Fibroblast of lung (primary cell): Measurements from ENCODE around the gene SLC2A4RG.

Experiments used
- CTCF ChIP-seq, 2 donors: IDR thresholded peaks in 1 of 2; conservative IDR thresholded peaks in 1 of 2; 1 replicate in 1 of 2; 2 replicates in 1 of 2; pipeline ENCODE4 v1.5.1; 2011 to 2012; ENCODE audit warnings: low read length in 2 of 2, control low read depth in 1 of 2, inconsistent platforms in 1 of 2, low read depth in 1 of 2, mild to moderate bottlenecking in 1 of 2
- EZH2 ChIP-seq: IDR thresholded peaks from 2 replicates; pipeline ENCODE4 v1.5.1; 2012; ENCODE audit warnings: low read length, control low read depth, mild to moderate bottlenecking; ENCODE audit errors: missing control alignments

DNA sequence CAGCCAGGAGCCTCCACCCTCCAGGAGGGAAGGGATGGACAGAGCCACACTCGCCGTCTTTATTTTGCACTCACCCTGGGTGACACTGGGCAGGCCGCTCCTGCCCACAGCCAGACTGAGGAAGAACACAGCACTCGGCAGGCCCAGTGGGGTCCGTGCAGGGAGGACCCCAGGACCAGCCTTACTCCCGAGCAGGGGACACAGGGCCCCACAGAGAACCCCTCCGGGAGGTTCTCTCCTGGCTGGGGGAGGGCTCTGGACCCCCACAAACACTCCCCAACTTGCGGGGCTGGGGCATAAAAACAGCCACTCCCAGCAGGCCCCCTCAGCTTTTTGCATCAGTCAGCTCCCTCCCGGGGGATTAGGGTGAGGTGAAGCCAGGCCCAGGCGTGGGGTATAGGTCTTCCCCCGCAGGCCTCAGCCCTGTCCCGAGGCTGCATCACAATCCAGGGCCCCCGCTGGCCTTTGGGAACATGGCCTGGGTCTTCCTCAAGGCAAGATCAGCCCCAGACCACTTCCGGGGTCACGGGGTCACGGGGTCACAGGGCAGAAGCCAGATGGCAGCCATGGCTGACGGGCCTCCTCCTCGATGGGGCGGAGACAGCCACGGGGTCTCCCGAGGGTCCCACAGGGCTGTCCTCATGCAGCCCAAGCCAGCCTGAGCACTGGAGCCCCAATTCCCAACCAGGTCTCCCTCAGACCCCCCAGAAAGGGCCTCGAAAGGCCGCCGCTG, 39.9 kb upstream of the SLC2A4RG start:
- no peak for TF ChIP-seq CTCF (conservative IDR thresholded peaks at IDR 0.05 in 1 of 2, IDR thresholded peaks at IDR 0.05 in 1 of 2; ENCODE audit: low read depth in 1 of 2, low read length in 2 of 2)
- no peak for TF ChIP-seq EZH2
